AG04450 (cell line): Measurements from ENCODE around the gene RPS17. TPM values are rescaled to one million over a fixed set of nuclear protein-coding genes. Genes with fewer than 3 reads are reported as not detected.
"Not testable (repeated sequence)": the region's sequence is repeated elsewhere in the genome, so short reads cannot be mapped to it uniquely, and the experiment has no call there.

Experiments used
- CTCF ChIA-PET: fragments of 300-600, 350-600 bp; formaldehyde crosslinking; extraction: SDS; loops from one replicate; lab custom pipeline; 2022; ENCODE audit warnings: antibody characterized with exemption, inconsistent platforms; lab: Charles Lee
- POLR2A ChIA-PET: fragments of 350-600 bp; formaldehyde crosslinking; extraction: SDS; loops from one replicate; lab custom pipeline; 2021; ENCODE audit warnings: antibody characterized with exemption, inconsistent platforms; lab: Yijun Ruan, JAX
- DNase-seq: peaks from one replicate; pipeline ENCODE4 v3.0.0-alpha.2; 2011; ENCODE audit warnings: low read depth, low spot score
- H3K27ac ChIP-seq: one replicate; pipeline ENCODE4 v1.5.1; 2012; ENCODE audit warnings: low read depth, low read length, control low read depth
- H3K27me3 ChIP-seq: one replicate; pipeline ENCODE4 v1.6.0; 2012; ENCODE audit warnings: low read length; ENCODE audit not compliant: control insufficient read depth, insufficient read depth
- H3K4me3 ChIP-seq: 2 replicates; pipeline ENCODE4 v1.5.1; 2011; ENCODE audit warnings: mild to moderate bottlenecking, low read depth, low read length, control low read depth
- H3K9me3 ChIP-seq: 2 replicates; pipeline ENCODE4 v1.5.1; 2012; ENCODE audit warnings: low read length; ENCODE audit not compliant: control insufficient read depth, insufficient read depth
- CTCF ChIP-seq: IDR thresholded peaks from 2 replicates; pipeline ENCODE4 v1.5.1; 2011; ENCODE audit warnings: low read depth, low read length, control low read depth, inconsistent platforms
- polyA plus RNA-seq: library from polyadenylated mRNA; depleted of rRNA; stranded (reverse); fragments of >200 nt; gene quantifications from 2 replicates; pipeline ENCODE4 v1.2.3, GENCODE V29; 2011; rRNA removed

RPS17 gene
- polyA plus RNA-seq, 1 experiment: 4,363 TPM

- DNase-seq, CTCF ChIA-PET, POLR2A ChIA-PET: not testable (repeated sequence)
These were observed 52.0 kb downstream of the RPS17 start for GRCh38 chr15:82488250-82488649.

GRCh38 chr15:82487045-82487444 is 53.2 kb downstream of the RPS17 start:
- H3K27me3 ChIP-seq, H3K27ac ChIP-seq, H3K4me3 ChIP-seq, CTCF ChIA-PET, DNase-seq, POLR2A ChIA-PET, H3K9me3 ChIP-seq: not testable (repeated sequence)

More at GRCh38 chr15:82488250-82488649, 52.0 kb downstream of the RPS17 start:
- not testable (repeated sequence) for H3K27ac ChIP-seq, H3K4me3 ChIP-seq, H3K9me3 ChIP-seq, H3K27me3 ChIP-seq
- peak; percentile 23; the same call in 1 of the 2 replicates for TF ChIP-seq CTCF

Other genes starting within 250 kb of the RPS17 start
- 0.99 and 1.3 TPM in 2 replicates for gene GOLGA6L10, start 191.0 kb downstream of the RPS17 start, polyA plus RNA-seq
- gene GOLGA6L9, start 110.6 kb downstream of the RPS17 start, polyA plus RNA-seq: 1.9 and 2.5 TPM in 2 replicates
- gene CPEB1, start 106.9 kb upstream of the RPS17 start, polyA plus RNA-seq: 8.3 and 8.4 TPM in 2 replicates
- gene AP3B2, start 169.4 kb upstream of the RPS17 start, polyA plus RNA-seq: 0.22 and 0.43 TPM in 2 replicates